Measurements from ENCODE around the gene CFAP97.

GRCh38 chr4:185244763-185245162 is 41.0 kb upstream of the CFAP97 start:
- TF ChIP-seq CTCF (IDR thresholded peaks at IDR 0.05) (no peak), POLR2A (IDR thresholded peaks at IDR 0.05) (no peak)

Data from body of pancreas (tissue), 4 donors.